Smooth muscle cell of the brain vasculature (primary cell): ENCODE results near the gene CALML5.

Source experiments
- DNase-seq: peaks from one replicate; pipeline ENCODE4 v3.0.0-alpha.2; 2012; ENCODE audit warnings: low read depth, low spot score

Gene CALML5

DNA sequence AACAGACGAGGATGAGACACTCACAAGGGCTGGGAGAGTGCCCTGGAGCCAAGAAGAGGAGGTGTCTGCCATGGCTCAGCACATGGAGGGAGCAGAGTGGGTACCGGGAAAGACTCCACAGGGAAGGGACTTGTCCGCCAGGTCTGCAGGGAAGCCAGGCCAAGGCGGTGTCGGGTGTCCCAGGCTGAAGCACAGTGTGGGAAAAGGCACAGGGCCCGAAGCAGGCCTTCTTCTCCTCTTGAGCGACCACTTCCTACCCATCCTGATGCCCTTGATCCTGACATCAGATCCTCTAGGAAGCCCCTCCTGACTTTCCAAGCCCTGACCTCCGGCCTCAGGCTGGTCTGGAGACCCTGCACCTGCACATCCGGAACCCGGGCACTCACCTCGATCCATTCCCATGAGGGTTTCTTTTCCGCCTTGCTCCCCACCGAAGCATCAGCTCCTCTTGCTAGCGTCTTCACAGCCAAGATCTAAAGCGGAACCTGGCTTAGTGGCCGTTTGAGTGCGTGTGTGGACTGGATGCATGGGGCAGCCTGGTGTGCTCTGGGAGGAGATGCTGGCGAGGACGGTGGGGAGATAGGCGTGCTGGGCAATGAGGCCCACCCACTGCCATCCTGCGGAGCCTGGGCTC lies 33.8 kb upstream of the CALML5 start:
- DNase-seq: no peak

GRCh38 chr10:5532618-5533097 lies 33.3 kb upstream of the CALML5 start:
- no peak for DNase-seq

GRCh38 chr10:5532307-5532605 lies 32.9 kb upstream of the CALML5 start:
- DNase-seq: no peak

DNA sequence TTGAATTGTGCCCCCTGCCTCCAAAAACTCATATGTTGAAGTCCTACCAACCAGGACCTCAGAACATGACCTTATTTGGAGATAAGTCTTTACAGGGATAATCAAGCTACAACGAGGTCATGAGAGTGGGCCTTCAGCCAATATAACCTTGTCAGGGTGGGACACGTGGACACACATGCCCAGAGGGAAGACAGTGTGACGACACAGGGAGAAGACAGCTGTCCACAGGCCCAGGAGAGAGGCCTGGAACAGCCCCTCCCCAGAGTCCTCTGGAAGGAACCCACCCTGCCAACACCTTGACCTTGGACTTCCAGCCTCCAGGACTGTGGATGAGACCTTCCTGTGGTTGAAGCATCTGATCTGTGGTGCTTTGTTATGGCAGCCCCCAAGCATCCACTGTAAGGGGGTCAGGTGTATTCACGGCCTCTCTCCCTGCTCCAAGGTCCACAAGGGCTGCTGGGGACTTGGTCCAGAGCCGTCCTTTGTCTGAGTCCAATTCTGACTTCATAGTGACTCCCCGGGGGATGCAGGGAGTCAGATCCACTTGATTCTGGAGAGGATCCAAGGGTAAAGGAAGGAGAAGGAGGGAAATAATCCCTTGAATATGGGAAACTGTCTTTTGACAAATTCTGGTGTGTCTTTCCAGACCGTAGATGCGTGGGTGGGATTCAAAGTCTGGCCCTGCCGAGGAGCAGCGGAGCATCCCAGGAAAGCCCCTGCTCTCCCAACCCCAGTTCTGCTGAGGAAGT lies 32.4 kb upstream of the CALML5 start:
- no peak for DNase-seq

DNA sequence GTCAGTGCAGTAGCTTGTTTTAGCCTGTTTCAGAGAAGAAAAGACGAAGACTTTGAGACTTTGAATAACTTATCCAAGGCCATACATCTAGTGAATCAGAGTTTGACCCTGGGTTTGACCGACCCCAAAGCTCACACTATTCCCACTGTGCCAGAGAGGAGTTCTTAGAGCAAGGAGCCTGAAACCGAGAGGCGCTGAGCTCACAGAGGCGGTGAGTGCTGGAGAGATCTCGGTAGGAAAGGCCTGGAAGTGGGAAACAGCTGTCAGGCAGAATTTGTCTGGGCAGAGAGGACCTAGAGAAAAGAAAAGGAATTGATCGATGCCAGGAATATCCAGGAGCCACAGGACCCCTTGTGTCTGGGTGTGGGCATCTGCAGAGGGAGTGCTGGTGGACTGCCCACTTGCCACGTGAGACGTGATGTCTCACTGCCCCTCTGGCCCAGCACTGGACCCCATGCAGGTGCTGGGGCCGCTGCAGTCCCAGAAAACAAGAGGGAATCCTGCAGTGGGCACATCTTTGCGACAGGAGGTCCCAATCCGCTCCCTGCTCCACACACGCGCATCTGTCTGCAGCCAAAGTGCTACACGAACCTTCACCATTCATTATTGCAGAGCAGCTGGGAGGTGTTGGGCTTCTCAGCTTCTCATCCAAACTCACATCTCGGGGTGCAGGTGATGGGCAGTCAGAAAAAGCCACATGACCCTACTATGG lies 31.6 kb upstream of the CALML5 start:
- no peak for DNase-seq

GRCh38 chr10:5530412-5530806 lies 31.0 kb upstream of the CALML5 start:
- DNase-seq: no peak

DNA sequence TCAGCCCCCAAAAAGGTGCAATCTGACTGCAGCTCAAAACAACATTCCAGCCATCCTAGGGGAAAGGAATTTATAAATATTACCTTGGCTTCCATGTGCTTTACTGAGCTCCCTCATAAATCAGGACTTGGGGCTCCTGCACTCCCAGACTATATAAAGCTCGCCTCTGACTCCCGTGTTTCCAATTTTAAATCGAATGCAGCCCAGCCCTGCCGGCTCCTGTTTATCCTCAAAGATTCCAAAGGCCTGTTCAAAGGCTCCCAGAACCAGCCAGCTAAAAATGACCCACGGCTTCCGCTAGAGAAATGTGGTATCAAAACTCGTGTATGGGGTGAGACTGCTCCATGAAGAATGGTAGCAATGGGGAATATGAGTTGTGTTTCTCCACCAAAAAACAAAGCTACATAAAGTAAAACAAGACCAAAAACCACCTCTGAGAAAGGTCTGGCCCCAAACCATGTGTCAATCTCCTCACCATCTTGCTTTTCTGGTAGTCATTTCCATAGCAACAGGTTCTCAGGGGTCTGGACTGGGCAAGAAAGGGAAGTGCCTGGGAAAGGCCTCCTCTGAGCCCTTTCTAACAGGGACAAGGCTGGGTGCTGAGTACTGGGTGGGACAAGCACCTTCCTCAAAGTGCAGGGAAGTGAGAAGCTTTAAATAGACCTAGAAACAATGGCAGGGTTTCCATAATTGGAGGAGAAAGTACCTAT lies 30.5 kb upstream of the CALML5 start:
- DNase-seq: no peak

- DNase-seq: no peak
Observed at GRCh38 chr10:5528989-5529701, 29.8 kb upstream of the CALML5 start.

DNA sequence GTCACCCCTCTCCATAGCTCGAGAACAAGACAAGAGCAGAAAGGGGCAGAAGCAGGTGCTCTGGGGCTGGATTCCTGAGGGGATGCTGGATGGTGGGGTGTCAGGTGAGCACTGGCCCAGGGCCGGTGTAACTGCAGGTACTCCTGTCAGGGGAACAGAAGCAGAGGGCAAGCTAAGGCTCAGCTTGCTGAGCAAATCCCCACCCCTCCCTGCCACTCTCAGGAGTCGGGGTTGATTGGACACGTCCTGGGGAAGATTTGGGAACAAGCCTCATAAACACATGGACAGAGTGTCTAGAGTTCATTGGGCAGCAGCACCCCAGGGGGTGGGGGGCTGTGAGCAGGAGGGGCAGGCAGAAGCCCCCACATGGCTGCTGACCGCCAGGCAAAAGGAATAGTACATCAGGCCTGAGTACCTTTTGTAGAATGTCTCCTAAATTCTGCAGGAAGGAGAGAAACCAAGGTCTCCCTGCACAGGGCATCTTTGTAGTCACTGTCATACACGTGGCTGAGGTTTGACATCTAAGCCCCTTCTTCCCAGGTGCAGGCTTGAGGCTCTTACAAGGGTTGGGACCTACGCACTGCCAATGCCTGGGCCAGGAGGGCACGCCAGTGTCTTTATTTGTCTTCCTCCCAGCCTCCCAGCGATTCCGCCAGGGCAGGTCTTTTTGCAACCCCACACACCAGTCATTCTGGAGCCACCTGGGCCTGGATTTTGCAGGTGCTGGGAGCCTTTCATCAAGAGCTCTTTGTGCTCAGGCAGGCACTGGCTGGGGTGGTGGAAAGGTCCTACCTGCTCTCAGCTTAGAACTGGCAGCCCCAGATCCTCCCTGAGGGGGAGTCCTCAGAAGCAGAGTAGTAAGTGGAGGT lies 28.2 kb upstream of the CALML5 start:
- no peak for DNase-seq

GRCh38 chr10:5526691-5527331 lies 27.4 kb upstream of the CALML5 start:
- no peak for DNase-seq

DNA sequence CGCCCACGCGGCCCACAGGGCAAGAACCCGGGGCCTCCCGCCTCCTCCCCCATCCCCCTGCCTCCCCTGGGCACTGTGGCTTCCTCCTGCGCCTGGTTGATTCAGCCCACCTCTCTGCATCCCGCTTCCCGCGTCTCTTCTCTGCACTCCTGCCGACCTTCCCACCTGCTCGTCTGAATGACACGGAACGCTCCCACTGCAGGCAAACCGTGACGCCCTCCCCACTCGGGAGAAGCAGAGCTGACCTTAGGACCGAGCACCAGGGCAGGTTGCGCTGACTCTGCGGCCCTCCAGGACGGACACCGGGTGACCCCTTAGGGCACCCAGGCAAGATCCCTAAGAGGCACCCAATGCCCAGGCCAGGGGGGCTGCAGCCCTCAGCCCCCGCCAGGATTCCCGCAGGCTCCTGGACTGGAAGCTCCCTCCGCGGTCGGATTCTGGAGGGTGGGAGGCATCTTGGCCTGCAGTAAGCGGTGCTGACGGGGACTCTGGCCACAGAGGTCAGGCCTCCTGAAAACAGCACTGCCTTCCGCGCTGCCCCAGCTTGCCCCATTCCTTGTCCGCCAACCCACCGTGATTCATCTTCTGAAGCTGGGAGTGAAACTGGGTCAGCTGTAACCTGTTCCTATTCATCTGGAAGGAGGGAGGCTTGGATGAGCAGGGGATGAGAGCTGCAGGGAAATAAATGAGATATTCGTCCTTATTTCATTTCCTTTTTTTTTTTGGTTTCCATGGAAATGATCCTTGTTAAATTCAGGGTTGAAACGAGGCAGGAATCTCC lies 26.4 kb upstream of the CALML5 start:
- DNase-seq: no peak

DNA sequence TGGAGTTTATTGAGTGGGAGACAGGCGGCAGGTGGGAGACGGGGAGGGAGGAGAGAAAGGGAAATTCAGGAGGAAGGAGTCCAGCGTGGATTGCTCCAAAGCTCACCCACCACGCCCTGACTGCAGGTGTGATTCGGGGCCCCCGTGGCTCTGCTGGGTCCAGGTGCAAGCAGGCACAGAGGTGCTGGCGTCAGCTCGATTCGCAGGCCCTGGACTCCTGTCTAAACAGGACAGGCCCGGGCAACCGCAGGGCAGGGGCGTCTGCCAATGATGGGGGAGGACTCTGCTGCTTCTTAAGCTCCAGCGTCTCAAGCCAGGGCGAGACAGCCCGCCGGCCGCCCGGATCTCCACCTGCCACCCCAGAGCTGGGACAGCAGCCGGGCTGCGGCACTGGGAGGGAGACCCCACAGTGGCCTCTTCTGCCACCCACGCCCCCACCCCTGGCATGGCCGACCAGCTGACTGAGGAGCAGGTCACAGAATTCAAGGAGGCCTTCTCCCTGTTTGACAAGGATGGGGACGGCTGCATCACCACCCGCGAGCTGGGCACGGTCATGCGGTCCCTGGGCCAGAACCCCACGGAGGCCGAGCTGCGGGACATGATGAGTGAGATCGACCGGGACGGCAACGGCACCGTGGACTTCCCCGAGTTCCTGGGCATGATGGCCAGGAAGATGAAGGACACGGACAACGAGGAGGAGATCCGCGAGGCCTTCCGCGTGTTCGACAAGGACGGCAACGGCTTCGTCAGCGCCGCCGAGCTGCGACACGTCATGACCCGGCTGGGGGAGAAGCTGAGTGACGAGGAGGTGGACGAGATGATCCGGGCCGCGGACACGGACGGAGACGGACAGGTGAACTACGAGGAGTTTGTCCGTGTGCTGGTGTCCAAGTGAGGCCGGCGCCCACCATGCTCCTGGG lies 25.5 kb upstream of the CALML5 start, which contains the start of gene CALML3:
Gene CALML3 (plus strand): TSS at position 321 of the 920 bp plus-strand sequence. CDS start 125 bp downstream, at position 446.
- no peak for DNase-seq

DNA sequence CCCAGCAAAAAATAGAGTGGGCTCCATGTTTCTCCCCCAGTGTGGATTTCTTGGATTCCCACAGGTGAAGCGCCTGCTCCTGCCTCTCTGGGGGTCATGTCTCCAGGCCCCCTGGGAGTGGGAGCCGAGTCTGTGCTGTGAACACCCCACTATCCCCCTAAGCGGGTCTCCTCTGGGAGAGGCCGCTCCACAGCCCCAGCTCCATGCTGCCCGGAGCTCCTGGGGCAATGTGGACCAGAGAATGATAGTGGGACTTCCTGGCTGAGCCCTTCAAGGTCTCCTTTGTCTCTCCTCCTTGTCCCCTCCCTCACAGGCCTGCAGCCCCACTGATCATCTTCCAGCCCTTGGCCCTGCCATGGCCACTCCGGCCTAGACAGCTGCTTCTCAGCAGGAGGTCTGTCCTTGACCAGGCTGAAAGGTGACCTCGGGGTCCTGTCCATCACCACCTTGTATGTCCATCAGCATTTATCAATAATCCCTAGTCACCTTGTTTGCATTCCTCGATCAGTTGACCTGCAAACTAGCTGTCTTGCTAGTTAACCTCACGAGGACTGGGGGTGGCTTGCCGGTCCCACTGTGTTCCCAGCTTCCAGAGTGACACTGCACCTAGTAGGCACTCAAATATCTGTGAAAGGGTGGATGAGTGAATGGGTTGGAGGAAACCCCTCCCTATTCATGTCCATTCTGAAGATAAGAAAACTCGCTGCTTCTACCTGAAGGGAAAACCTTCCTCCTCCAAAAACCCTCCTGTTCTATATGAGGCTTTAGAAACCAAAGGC lies 24.6 kb upstream of the CALML5 start:
- no peak for DNase-seq

GRCh38 chr10:5522913-5523560 lies 23.7 kb upstream of the CALML5 start:
- no peak for DNase-seq

- no peak for DNase-seq
Observed at GRCh38 chr10:5519054-5519453, 19.7 kb upstream of the CALML5 start.

GRCh38 chr10:5518143-5518542 lies 18.8 kb upstream of the CALML5 start:
- no peak for DNase-seq

DNA sequence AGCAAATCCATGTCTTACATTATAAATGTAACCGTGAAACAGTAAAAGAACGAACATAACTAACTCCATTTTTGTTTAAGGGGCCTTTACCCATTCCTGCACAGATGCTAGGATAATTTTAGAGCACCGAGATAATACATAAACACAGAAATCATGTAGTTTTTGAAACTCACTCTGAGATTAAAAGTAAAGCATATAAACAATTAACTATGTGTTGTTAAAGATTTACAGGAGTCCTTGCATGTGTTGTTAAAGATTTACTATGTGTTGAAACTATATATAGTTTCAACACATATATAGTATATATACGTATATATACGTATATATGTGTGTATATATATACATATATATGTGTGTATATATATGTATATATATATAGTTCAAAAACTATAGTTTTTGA lies 18.2 kb upstream of the CALML5 start:
- DNase-seq: no peak
